Measurements from ENCODE around the gene CYP2A6. TPM values are rescaled to one million over a fixed set of nuclear protein-coding genes. Genes with fewer than 3 reads are reported as not detected.
"Not testable (repeated sequence)": the region's sequence is repeated elsewhere in the genome, so short reads cannot be mapped to it uniquely, and the experiment has no call there.

CYP2A6 gene
- total and polyA plus RNA-seq, 2 donors from 2014 or later: not detected

DNA sequence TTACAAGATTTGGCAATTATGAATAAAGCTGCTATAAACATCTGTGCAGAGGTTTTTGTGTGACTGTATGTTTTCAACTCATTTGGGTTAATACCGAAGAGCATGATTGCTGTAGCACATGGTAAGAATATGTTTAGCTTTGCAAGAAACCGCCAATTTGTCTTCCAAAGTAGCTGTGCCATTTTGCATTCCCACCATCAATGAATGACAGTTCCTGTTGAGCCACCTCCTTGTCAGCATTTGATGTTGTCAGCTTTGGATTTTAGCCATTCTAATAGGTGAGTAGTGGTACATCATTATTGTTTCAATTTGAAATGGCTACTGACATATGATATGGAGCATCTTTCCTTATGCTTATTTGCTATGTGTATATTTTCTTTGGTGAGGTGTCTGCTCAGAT lies 23.6 kb upstream of the CYP2A6 start:
- H3K9ac ChIP-seq (ENCODE audit: low read length in 3 of 3); FAIRE-seq; intact Hi-C loops (cut with DNase I); H3K4me1 ChIP-seq (ENCODE audit: control insufficient read depth in 2 of 3, insufficient read depth in 2 of 3, low read depth in 1 of 3, low read length in 3 of 3); H3K27me3 ChIP-seq (ENCODE audit: control insufficient read depth, insufficient read depth, low read length); H3K36me3 ChIP-seq (ENCODE audit: control insufficient read depth in 2 of 3, insufficient read depth in 3 of 3, low read length in 3 of 3); H3K27ac ChIP-seq (ENCODE audit: low read depth in 2 of 2, low read length in 2 of 2); DNase-seq; H3K4me3 ChIP-seq (ENCODE audit: low read length in 3 of 3); H3K9me3 ChIP-seq (ENCODE audit: control insufficient read depth in 2 of 3, insufficient read depth in 1 of 3, low read length in 3 of 3): not testable (repeated sequence)

- Histone ChIP-seq H3K9ac (ENCODE audit: low read length in 3 of 3) (no peak overlapping the region), H3K9me3 (ENCODE audit: control insufficient read depth in 2 of 3, insufficient read depth in 1 of 3, low read length in 3 of 3) (peaks cover 0 to 2% (median 0%) of the 10 kb centered on the region in 3 donors), H3K4me3 (ENCODE audit: low read length in 3 of 3) (no peak overlapping the region), H3K27me3 (ENCODE audit: control insufficient read depth, insufficient read depth, low read length) (no peaks in the 10 kb centered on the region), H3K4me1 (ENCODE audit: control insufficient read depth in 2 of 3, insufficient read depth in 2 of 3, low read depth in 1 of 3, low read length in 3 of 3) (no peaks in the 10 kb centered on the region), H3K36me3 (ENCODE audit: control insufficient read depth in 2 of 3, insufficient read depth in 3 of 3, low read length in 3 of 3) (no peaks in the 10 kb centered on the region), H3K27ac (ENCODE audit: low read depth in 2 of 2, low read length in 2 of 2) (no peak overlapping the region)
- FAIRE-seq (no peak), DNase-seq (no peak)
- TF ChIP-seq CTCF (IDR thresholded peaks at IDR 0.05; ENCODE audit: borderline replicate concordance, extremely low read depth, insufficient read depth): no peak
- intact Hi-C loops (cut with DNase I): no loop called here
Observed at GRCh38 chr19:40872209-40872608, 22.0 kb upstream of the CYP2A6 start.

DNA sequence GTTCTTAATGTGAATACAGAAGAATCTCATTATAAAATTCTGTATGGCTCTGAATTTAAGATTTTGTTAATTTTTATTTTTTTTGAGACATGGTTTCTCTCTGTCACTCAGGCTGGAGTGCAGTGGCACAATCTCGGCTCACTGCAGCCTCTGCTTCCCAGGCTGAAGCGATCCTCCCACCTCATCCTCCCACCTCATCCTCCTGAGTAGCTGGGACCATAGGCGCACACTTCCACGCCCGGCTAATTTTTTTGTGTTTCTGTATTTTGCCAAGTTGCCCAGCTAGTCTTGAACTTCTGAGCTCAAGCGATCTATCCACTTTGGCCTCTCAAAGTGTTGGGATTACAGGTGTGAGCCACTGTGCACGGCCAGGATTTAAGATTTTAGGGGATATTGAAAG lies 17.5 kb upstream of the CYP2A6 start:
- H3K4me3 ChIP-seq (ENCODE audit: low read length in 3 of 3): no peak overlapping the region
- FAIRE-seq (no peak), DNase-seq (no peak)
- no peaks in the 10 kb centered on the region for H3K9me3 ChIP-seq (ENCODE audit: control insufficient read depth in 2 of 3, insufficient read depth in 1 of 3, low read length in 3 of 3)
- no peak for TF ChIP-seq CTCF (IDR thresholded peaks at IDR 0.05; ENCODE audit: borderline replicate concordance, extremely low read depth, insufficient read depth)
- no peaks in the 10 kb centered on the region for H3K4me1 ChIP-seq (ENCODE audit: control insufficient read depth in 2 of 3, insufficient read depth in 2 of 3, low read depth in 1 of 3, low read length in 3 of 3)
- no peak overlapping the region for H3K27ac ChIP-seq (ENCODE audit: low read depth in 2 of 2, low read length in 2 of 2)
- no peaks in the 10 kb centered on the region for H3K36me3 ChIP-seq (ENCODE audit: control insufficient read depth in 2 of 3, insufficient read depth in 3 of 3, low read length in 3 of 3)
- H3K9ac ChIP-seq (ENCODE audit: low read length in 3 of 3): no peak overlapping the region
- intact Hi-C loops (cut with DNase I): no loop called here
- no peaks in the 10 kb centered on the region for H3K27me3 ChIP-seq (ENCODE audit: control insufficient read depth, insufficient read depth, low read length)

GRCh38 chr19:40864739-40865496 lies 14.7 kb upstream of the CYP2A6 start:
- H3K27me3 ChIP-seq (ENCODE audit: control insufficient read depth, insufficient read depth, low read length); H3K4me3 ChIP-seq (ENCODE audit: low read length in 3 of 3); FAIRE-seq; H3K9ac ChIP-seq (ENCODE audit: low read length in 3 of 3); H3K36me3 ChIP-seq (ENCODE audit: control insufficient read depth in 2 of 3, insufficient read depth in 3 of 3, low read length in 3 of 3); intact Hi-C loops (cut with DNase I); H3K27ac ChIP-seq (ENCODE audit: low read depth in 2 of 2, low read length in 2 of 2); H3K9me3 ChIP-seq (ENCODE audit: control insufficient read depth in 2 of 3, insufficient read depth in 1 of 3, low read length in 3 of 3); H3K4me1 ChIP-seq (ENCODE audit: control insufficient read depth in 2 of 3, insufficient read depth in 2 of 3, low read depth in 1 of 3, low read length in 3 of 3); DNase-seq: not testable (repeated sequence)

Measured in kidney (tissue), 14 donors.